SU-DHL-6 (cell line): Measurements from ENCODE around the gene RPTOR.

Experiments
- CTCF ChIP-seq: fragments of 200-600 bp; sonication (generic); IDR thresholded peaks from one replicate; pipeline ENCODE4 v1.5.1; 2017; ENCODE audit warnings: antibody characterized with exemption, mild to moderate bottlenecking, low read length, moderate library complexity; ENCODE audit not compliant: insufficient read depth, poor library complexity, severe bottlenecking
- EZH2phosphoT487 ChIP-seq: fragments of 200-600 bp; sonication (generic), shearing (Covaris generic); conservative IDR thresholded peaks from 2 replicates; pipeline ENCODE4 v1.6.1; 2018; ENCODE audit warnings: mild to moderate bottlenecking, antibody characterized with exemption, low read length, moderate library complexity, mixed read lengths

GRCh38 chr17:80664217-80664790 is 119.7 kb downstream of the RPTOR start:
- TF ChIP-seq CTCF (no peak), EZH2phosphoT487 (no peak)
